H9 (cell line): ENCODE results near the gene TTBK1. TPM values are rescaled to one million over a fixed set of nuclear protein-coding genes. Genes with fewer than 3 reads are reported as not detected.

Source experiments
- DNase-seq: peaks from one replicate; pipeline ENCODE4 v3.0.0-alpha.2; 2017
- H2AFZ ChIP-seq: one replicate; pipeline ENCODE4 v1.6.1; 2013; ENCODE audit warnings: mild to moderate bottlenecking, low read length, control low read depth, moderate library complexity
- H2AK5ac ChIP-seq: 2 replicates; pipeline ENCODE4 v1.6.1; 2013; ENCODE audit warnings: low read length, control low read depth, mixed read lengths; ENCODE audit not compliant: insufficient read length
- H2BK120ac ChIP-seq: one replicate; pipeline ENCODE4 v1.6.1; 2013; ENCODE audit warnings: low read depth, mild to moderate bottlenecking, low read length, control low read depth, inconsistent platforms; ENCODE audit not compliant: poor library complexity, severe bottlenecking
- H2BK12ac ChIP-seq: 2 replicates; pipeline ENCODE4 v1.6.1; 2013; ENCODE audit warnings: low read length, control low read depth, mixed read lengths, low read depth; ENCODE audit not compliant: insufficient read length
- H2BK15ac ChIP-seq: 2 replicates; pipeline ENCODE4 v1.6.1; 2013; ENCODE audit warnings: low read depth, low read length, control low read depth
- H2BK20ac ChIP-seq: one replicate; pipeline ENCODE4 v1.6.1; 2013; ENCODE audit warnings: low read depth, mild to moderate bottlenecking, low read length, control low read depth, inconsistent platforms; ENCODE audit not compliant: poor library complexity, severe bottlenecking
- H2BK5ac ChIP-seq: 2 replicates; pipeline ENCODE4 v1.6.1; 2013; ENCODE audit warnings: low read length, control low read depth, mixed read lengths; ENCODE audit not compliant: insufficient read length
- H3K14ac ChIP-seq: 2 replicates; pipeline ENCODE4 v1.6.1; 2013; ENCODE audit warnings: low read length, control low read depth; ENCODE audit not compliant: insufficient read depth
- H3K18ac ChIP-seq: 2 replicates; pipeline ENCODE4 v1.6.1; 2013; ENCODE audit warnings: low read depth, mild to moderate bottlenecking, mixed read lengths, low read length, control low read depth; ENCODE audit not compliant: insufficient read length
- H3K23ac ChIP-seq: 2 replicates; pipeline ENCODE4 v1.6.1; 2013; ENCODE audit warnings: low read length, control low read depth, mixed read lengths, low read depth; ENCODE audit not compliant: insufficient read length
- H3K23me2 ChIP-seq: 2 replicates; pipeline ENCODE4 v1.6.1; 2013; ENCODE audit warnings: low read depth, mild to moderate bottlenecking, mixed read lengths, low read length, control low read depth; ENCODE audit not compliant: insufficient read length, poor library complexity, severe bottlenecking
- H3K27ac ChIP-seq: 2 replicates; pipeline ENCODE4 v1.5.1; 2013; ENCODE audit warnings: low read length, control low read depth, mixed read lengths, low read depth; ENCODE audit not compliant: insufficient read length
- H3K27me3 ChIP-seq: 2 replicates; pipeline ENCODE4 v1.6.1; 2013; ENCODE audit warnings: low read length, control low read depth, inconsistent platforms; ENCODE audit not compliant: insufficient read depth
- H3K4ac ChIP-seq: 2 replicates; pipeline ENCODE4 v1.6.1; 2013; ENCODE audit warnings: low read depth, mild to moderate bottlenecking, control low read depth, inconsistent platforms, low read length, moderate library complexity
- H3K4me1 ChIP-seq: 2 replicates; pipeline ENCODE4 v1.6.1; 2013; ENCODE audit warnings: low read length, control low read depth, inconsistent platforms; ENCODE audit not compliant: insufficient read depth
- H3K4me2 ChIP-seq: 2 replicates; pipeline ENCODE4 v1.6.1; 2013; ENCODE audit warnings: low read length, control low read depth, mixed read lengths; ENCODE audit not compliant: insufficient read length, insufficient read depth
- H3K56ac ChIP-seq: 2 replicates; pipeline ENCODE4 v1.6.1; 2013; ENCODE audit warnings: low read depth, mild to moderate bottlenecking, mixed read lengths, low read length, control low read depth; ENCODE audit not compliant: insufficient read length
- H3K79me1 ChIP-seq: 2 replicates; pipeline ENCODE4 v1.6.1; 2013; ENCODE audit warnings: low read depth, mild to moderate bottlenecking, moderate library complexity, low read length, control low read depth, inconsistent platforms; ENCODE audit not compliant: insufficient read depth, poor library complexity, severe bottlenecking
- H3K79me2 ChIP-seq: 2 replicates; pipeline ENCODE4 v1.6.1; 2013; ENCODE audit warnings: low read length, control low read depth, inconsistent platforms; ENCODE audit not compliant: insufficient read depth
- H3K9ac ChIP-seq: 2 replicates; pipeline ENCODE4 v1.6.1; 2013; ENCODE audit warnings: low read length, control low read depth, mixed read lengths; ENCODE audit not compliant: insufficient read length; ENCODE audit errors: extremely low read depth
- H3K9me3 ChIP-seq: one replicate; pipeline ENCODE4 v1.6.1; 2013; ENCODE audit warnings: low read depth, low read length, inconsistent platforms; ENCODE audit not compliant: control insufficient read depth
- H3T11ph ChIP-seq: one replicate; pipeline ENCODE4 v1.6.1; 2013; ENCODE audit warnings: mild to moderate bottlenecking, low read length, control low read depth, inconsistent platforms
- H4K20me1 ChIP-seq: one replicate; pipeline ENCODE4 v1.6.1; 2013; ENCODE audit not compliant: control insufficient read depth, insufficient read length, insufficient read depth
- H4K5ac ChIP-seq: 2 replicates; pipeline ENCODE4 v1.6.1; 2013; ENCODE audit warnings: low read depth, mild to moderate bottlenecking, mixed read lengths, low read length, control low read depth; ENCODE audit not compliant: insufficient read length
- H4K8ac ChIP-seq: replicated peaks from 2 replicates; pipeline ENCODE4 v1.6.1; 2013; ENCODE audit warnings: low read length, control low read depth, mixed read lengths, low read depth; ENCODE audit not compliant: insufficient read length
- H4K91ac ChIP-seq: 2 replicates; pipeline ENCODE4 v1.6.1; 2013; ENCODE audit warnings: low read depth, mild to moderate bottlenecking, moderate library complexity, mixed read lengths, low read length, control low read depth; ENCODE audit not compliant: insufficient read length
- H3K27ac Mint-ChIP-seq, 3 experiments: 2 replicates in 2 of 3; 3 replicates in 1 of 3; pipeline ENCODE4 v1.8.0; 2020 to 2021; ENCODE audit warnings: mixed read lengths in 3 of 3, mild to moderate bottlenecking in 1 of 3, moderate library complexity in 1 of 3
- H3K27me3 Mint-ChIP-seq: 2 replicates; pipeline ENCODE4 v1.8.0; 2021; ENCODE audit warnings: low read depth, mild to moderate bottlenecking, moderate library complexity, mixed read lengths
- H3K36me3 Mint-ChIP-seq, 3 experiments: 2 replicates in 2 of 3; 3 replicates in 1 of 3; pipeline ENCODE4 v1.8.0; 2020 to 2021; ENCODE audit warnings: low read depth in 3 of 3, mixed read lengths in 3 of 3; ENCODE audit not compliant: insufficient read depth in 1 of 3
- H3K4me1 Mint-ChIP-seq, 2 experiments: 2 replicates each; pipeline ENCODE4 v1.8.0; 2020; ENCODE audit warnings: mixed read lengths in 2 of 2
- H3K4me3 Mint-ChIP-seq, 2 experiments: 2 replicates in 1 of 2; 3 replicates in 1 of 2; pipeline ENCODE4 v1.8.0; 2020 to 2021; ENCODE audit warnings: mild to moderate bottlenecking in 2 of 2, mixed read lengths in 2 of 2, moderate library complexity in 1 of 2
- H3K9me3 Mint-ChIP-seq, 2 experiments: 2 replicates in 1 of 2; 3 replicates in 1 of 2; pipeline ENCODE4 v1.8.0; 2020; ENCODE audit warnings: mild to moderate bottlenecking in 2 of 2, mixed read lengths in 2 of 2, moderate library complexity in 1 of 2
- WGBS: extraction: QIAGEN DNeasy Blood & Tissue Kit; methylation state at CpG from one replicate; pipeline ENCODE4 v1.1.7; 2013; ENCODE audit warnings: missing lambda C conversion rate, low lambda C conversion rate, mixed read lengths; ENCODE audit not compliant: insufficient read length; ENCODE audit errors: extremely low coverage; 5-methylcytosine and 5-hydroxymethylcytosine counted together
- total RNA-seq: library from RNA; stranded (reverse); gene quantifications from 2 replicates; pipeline ENCODE4 v1.2.1, GENCODE V29; 2021
- TF ChIP-seq, protein P1 (sequence below): fragments of 200-600 bp; sonication (generic); conservative IDR thresholded peaks from 3 replicates; pipeline ENCODE4 v1.8.0; 2021; ENCODE audit warnings: antibody characterized with exemption, mild to moderate bottlenecking

TTBK1 gene
- total RNA-seq, 1 experiment from 2014 or later = 1.6 TPM

DNA sequence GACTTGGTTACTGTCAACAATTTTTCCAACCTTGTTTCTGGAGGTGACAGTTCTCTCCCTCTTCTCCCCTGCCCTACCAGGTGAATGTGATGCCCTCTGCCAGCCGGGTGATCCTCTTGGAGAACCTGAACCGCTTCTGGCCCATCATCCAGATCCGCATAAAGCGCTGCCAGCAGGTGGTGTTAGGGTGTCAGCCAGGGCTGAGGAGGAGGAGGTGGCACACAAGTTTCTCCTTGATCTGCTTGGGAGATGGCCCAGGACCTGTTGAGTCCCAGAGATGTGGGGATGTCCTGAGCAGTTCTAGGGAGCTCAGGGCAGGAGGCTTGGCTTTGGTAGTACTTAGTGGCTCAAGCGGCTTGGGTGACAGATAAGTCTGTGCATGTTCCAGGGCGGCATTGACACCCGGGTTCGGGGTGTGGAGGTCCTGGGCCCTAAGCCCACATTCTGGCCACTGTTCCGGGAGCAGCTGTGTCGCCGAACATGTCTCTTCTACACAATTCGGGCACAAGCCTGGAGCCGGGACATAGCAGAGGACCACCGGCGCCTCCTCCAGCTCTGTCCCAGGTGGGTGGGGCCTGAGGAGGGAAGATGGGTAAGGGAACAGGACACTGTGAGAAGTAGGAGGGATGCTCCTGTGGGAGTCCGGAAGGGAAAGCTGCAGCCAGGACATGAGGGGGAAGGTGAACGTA lies 40.1 kb upstream of the TTBK1 start:
- Histone ChIP-seq H3K9ac (no peak overlapping the region), H3K79me1 (no peaks in the 10 kb centered on the region), H3K4ac (no peak overlapping the region), H3K23ac (no peak overlapping the region), H2AK5ac (no peak overlapping the region), H4K8ac (no peak overlapping the region), H3K14ac (no peak overlapping the region), H3K9me3 (no peaks in the 10 kb centered on the region), H3K4me2 (no peak overlapping the region), H3K79me2 (no peaks in the 10 kb centered on the region), H4K20me1 (no peaks in the 10 kb centered on the region), H2AFZ (no peak overlapping the region), H4K91ac (no peak overlapping the region), H3K27ac (no peak overlapping the region), H3K4me1 (no peaks in the 10 kb centered on the region), H3K56ac (no peak overlapping the region), H3T11ph (no peak overlapping the region), H2BK120ac (no peak overlapping the region), H2BK15ac (no peak overlapping the region), H4K5ac (no peak overlapping the region), H3K23me2 (no peaks in the 10 kb centered on the region), H2BK20ac (no peak overlapping the region), H2BK12ac (no peak overlapping the region), H3K18ac (no peak overlapping the region), H3K27me3 (no peaks in the 10 kb centered on the region), H2BK5ac (no peak overlapping the region)
- Mint-ChIP-seq H3K27me3 (no peaks in the 10 kb centered on the region; the same call in 1 of the 2 replicates), H3K27ac (no peak overlapping the region; a peak in 1 of 7 replicates), H3K4me1 (peaks cover 4 to 10% of the 10 kb centered on the region in 2 experiments; a peak in 3 of 4 replicates), H3K9me3 (no peaks in the 10 kb centered on the region), H3K36me3 (no peaks in the 10 kb centered on the region; a peak in 3 of 7 replicates), H3K4me3 (no peak overlapping the region)
- no CpG with 5 or more reads among the region's 17 CpGs for WGBS
- TF ChIP-seq, protein P1, sequence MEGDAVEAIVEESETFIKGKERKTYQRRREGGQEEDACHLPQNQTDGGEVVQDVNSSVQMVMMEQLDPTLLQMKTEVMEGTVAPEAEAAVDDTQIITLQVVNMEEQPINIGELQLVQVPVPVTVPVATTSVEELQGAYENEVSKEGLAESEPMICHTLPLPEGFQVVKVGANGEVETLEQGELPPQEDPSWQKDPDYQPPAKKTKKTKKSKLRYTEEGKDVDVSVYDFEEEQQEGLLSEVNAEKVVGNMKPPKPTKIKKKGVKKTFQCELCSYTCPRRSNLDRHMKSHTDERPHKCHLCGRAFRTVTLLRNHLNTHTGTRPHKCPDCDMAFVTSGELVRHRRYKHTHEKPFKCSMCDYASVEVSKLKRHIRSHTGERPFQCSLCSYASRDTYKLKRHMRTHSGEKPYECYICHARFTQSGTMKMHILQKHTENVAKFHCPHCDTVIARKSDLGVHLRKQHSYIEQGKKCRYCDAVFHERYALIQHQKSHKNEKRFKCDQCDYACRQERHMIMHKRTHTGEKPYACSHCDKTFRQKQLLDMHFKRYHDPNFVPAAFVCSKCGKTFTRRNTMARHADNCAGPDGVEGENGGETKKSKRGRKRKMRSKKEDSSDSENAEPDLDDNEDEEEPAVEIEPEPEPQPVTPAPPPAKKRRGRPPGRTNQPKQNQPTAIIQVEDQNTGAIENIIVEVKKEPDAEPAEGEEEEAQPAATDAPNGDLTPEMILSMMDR = no peak
- no peak for DNase-seq
